ENCODE measurements around the gene NCF4.
A peak's percentile ranks its signal among the peaks of the same experiment; 100 is the strongest.

Gene NCF4

DNA sequence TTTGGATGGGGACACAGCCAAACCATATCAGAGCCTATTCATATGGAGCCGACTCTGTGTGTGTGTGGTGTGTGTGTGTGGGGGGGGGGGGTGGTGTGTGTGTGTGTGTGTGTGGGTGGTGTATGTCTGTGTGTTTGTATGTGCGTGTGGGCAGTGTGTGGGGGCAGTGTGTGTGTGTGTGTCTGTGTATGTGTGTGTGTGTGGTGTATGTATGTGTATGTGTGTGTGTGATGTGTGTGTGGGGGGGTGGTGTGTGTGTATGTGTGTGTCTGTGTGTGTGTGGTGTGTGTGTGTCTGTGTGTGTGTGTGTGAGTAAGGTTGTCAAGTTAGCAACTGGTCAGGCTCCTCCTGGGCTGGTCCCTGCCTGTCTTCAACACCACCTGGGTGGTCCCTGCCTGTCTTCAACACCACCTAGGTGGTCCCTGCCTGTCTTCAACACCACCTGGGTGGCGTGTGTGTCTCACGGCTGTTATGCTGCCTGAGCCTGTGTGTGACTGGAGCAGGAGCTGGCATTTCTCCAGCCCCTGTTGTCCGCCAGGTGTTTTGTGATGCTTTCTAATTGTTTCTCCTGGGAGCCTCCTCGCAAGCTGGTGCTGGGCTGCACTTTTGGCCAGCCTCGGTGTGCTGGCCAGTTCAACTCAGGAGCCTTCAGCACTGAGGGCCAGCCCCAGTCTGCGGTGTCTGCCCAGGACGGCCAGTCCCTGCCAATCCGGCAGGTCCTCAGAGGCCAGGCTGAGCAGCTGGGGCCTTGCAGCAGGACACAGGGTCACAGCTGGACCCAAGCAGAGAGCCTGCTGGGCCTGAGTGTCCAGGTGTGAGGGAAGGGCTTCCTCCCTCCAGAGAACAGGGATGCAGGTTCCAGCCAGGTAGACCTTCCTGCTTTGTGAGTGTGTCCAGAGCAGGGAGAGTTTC is 22.4 kb upstream of the NCF4 start:
- DNase-seq (ENCODE audit: low read depth in 3 of 3) = no peak

DNA sequence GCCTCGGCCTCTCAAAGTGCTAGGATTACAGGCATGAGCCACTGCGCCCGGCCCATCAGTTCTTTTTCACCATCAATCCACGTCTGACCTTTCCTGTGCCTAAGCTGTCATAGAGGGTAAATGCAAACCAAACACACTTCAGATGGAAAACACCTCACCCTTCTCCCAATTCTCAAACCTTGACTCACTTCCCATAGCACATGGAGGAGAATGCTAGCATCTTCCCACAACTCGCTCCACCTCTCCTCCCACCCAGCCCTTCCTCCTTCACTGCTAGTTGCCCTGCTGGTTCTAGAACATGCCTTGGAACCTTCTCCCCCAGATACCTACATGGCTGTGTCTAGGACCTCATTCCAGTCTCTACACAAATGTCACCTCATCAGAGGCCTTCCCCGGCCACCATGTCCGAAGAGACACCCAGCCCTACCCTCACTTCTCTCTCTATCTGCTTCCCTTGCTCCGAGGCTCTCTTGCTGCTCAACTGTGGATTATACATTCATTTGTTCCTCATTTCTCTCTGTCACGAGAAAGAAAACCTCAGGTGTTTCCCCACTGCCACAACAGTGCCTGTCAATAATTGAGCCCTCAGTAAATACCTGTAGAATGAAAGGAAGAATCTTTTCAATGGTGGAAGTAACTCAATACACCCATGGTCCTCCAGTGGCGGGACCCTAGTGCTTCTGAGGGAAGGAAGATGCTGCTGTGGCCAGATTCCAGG is 21.3 kb upstream of the NCF4 start:
- no peak for DNase-seq (ENCODE audit: low read depth in 3 of 3)

DNA sequence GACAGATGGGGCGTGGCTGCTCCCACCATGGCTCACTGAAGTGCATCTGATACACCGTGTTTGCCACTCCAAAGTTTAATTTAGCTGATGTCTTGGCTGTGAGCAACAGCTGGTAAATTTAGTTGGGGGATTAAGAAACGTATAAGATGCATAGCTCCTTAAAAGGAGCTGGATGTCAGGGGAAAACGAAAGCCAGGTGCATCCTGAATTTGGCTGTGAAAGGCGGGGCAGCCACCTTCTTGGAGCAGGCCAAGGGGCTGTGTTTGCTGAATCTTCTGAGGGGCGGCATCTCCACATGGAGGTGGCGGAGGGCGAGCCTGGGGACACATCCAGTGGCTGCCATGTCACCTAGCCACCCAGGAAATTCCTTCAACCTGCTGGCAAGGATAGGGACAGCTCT is 20.7 kb upstream of the NCF4 start:
- DNase-seq (ENCODE audit: low read depth in 3 of 3) = no peak

- no peak for DNase-seq (ENCODE audit: low read depth in 3 of 3)
Observed at GRCh38 chr22:36846271-36846670, 14.5 kb upstream of the NCF4 start.

DNA sequence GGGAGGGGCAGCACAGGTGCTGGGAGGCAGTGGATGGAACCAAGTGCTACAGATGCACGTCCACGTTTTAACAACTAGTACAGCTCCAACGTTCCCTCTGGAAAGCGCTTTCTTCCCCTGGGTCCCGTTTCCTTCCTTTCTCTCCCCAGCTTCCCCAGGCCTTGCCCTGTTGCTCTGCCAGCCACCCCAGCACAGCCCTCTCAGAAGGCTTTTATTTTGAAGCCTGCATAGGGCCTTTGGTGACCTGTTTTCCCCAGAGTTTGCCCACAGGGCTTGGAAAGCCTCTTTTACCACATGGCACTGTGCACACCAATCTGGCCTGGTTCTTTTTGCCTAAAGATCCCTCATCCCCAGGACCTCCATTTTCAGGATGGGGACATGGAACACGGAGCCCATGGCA is 13.9 kb upstream of the NCF4 start:
- DNase-seq (ENCODE audit: low read depth in 3 of 3) = no peak

DNA sequence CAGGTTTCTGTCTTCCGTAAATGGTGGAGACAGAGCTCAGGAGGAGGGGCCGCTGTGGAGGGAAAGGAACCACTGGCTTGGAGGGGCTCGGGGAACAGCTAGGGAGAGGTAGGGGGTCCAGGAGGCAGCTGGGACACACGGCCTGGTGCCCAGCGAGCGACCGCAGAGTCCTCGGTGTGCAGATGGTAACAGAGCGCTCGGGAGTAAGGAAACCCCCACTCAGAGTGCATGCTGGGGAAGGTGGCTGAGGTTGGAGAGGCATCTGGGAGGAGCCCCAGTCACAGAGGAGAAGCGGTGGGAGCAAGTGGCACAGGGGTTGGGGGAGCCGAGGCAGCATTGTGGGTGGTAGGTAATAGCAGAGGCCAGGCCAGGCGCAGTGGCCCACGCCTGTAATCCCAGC is 10.8 kb upstream of the NCF4 start:
- DNase-seq (ENCODE audit: low read depth in 3 of 3) = no peak

DNA sequence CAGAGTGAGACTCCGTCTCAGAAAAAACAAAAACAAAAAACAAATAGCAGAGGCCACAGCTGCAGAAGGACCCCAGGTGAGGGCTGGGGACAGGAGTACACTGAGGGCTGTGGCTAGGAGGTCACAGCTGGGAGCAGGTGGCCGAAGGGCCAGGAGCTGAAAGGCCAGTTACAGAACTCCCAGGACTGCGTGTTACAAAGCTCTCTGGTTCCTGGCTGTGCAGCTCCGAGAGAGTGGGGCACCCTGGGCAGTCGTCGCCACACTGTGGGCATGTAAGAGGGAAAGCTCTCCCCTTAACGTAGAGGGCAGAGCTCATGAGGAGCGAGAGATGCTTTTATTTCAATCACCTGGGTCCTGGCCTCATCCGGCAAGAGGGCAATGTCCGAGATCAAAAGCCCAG is 10.1 kb upstream of the NCF4 start:
- no peak for DNase-seq (ENCODE audit: low read depth in 3 of 3)

DNA sequence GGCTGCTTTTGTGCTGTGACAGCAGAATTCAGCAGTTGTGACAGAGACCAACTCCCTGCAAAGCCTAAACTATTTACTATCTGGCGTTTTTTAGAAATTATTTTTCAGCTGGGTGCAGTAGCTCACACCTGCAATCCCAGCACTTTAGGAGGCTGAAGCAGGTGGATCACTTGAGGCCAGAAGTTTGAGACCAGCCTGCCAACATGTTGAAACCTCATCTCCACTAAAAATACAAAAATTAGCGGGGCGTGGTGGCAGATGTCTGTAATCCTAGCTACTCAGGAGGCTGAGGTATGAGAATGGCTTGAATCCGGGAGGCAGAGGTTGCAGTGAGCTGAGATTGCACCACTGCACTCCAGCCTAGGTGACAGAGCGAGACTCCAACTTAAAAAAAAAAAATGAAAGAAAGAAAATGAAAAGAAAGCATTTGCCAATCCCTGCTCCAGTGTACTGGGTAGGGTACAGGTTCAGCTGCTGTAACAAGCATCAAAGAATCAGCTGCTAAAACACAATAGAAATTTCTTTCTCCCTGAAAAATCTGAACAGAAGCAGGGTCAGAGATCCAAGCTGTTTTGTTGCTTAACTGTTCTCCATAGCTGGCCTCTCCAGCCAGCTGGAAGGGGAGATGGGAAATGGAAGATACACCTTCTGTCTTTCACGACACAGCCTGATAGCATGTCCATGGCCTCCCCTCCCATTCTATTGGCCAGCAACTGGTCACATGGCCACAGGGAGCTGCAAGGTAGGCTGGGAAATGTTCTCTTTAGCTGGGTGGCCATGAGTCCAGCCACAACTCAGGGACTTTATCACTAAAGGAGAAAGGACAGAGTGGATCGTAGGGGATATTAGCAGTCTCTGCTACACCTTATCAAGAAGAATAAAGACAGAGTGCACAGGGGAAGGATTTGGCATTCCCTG is 8.5 kb upstream of the NCF4 start:
- no peak for DNase-seq (ENCODE audit: low read depth in 3 of 3)

- DNase-seq (ENCODE audit: low read depth in 3 of 3) = peak; percentile 65 to 81 (median 72)
Observed at GRCh38 chr22:36853407-36854099, 7.3 kb upstream of the NCF4 start.

GRCh38 chr22:36855478-36855877 is 5.3 kb upstream of the NCF4 start:
- no peak for DNase-seq (ENCODE audit: low read depth in 3 of 3)

- DNase-seq (ENCODE audit: low read depth in 3 of 3) = peak; percentile 81 to 96 (median 89)
Observed at GRCh38 chr22:36856121-36856791, 4.5 kb upstream of the NCF4 start.

- no peak for DNase-seq (ENCODE audit: low read depth in 3 of 3)
Observed at GRCh38 chr22:36856792-36857135, 4.0 kb upstream of the NCF4 start.

- no peak for DNase-seq (ENCODE audit: low read depth in 3 of 3)
Observed at GRCh38 chr22:36858156-36858555, 2.6 kb upstream of the NCF4 start.

GRCh38 chr22:36858966-36859365 is 1.8 kb upstream of the NCF4 start:
- no peak for DNase-seq (ENCODE audit: low read depth in 3 of 3)

GRCh38 chr22:36860017-36860416 is 789 bp upstream of the NCF4 start:
- DNase-seq (ENCODE audit: low read depth in 3 of 3) = no peak

- DNase-seq (ENCODE audit: low read depth in 3 of 3) = no peak
Observed at GRCh38 chr22:36860438-36860820, 377 bp upstream of the NCF4 start.

- no peak for DNase-seq (ENCODE audit: low read depth in 3 of 3)
Observed at GRCh38 chr22:36862251-36863242, 1.7 kb downstream of the NCF4 start.

GRCh38 chr22:36863281-36863680 is 2.5 kb downstream of the NCF4 start:
- no peak for DNase-seq (ENCODE audit: low read depth in 3 of 3)

GRCh38 chr22:36863979-36864378 is 3.2 kb downstream of the NCF4 start:
- no peak for DNase-seq (ENCODE audit: low read depth in 3 of 3)
